HepG2 (cell line): ENCODE measurements around the gene CILP2. TPM values are rescaled to one million over a fixed set of nuclear protein-coding genes. Genes with fewer than 3 reads are reported as not detected.

Source experiments
- ATAC-seq: fragments of 200-7000 bp; cut with Tn5 transposase; 3 replicates; pipeline ENCODE4 v1.9.1; 2020; ENCODE audit warnings: mild to moderate bottlenecking, moderate library complexity
- BruUV-seq: library from RNA; stranded (reverse); fragments of 400-500 nt; replicated peaks from 2 replicates; lab custom pipeline; 2021; lab: Mats Ljungman, UMichigan
- CTCF ChIA-PET: fragments of 300-600 bp; formaldehyde crosslinking; extraction: SDS; loops from one replicate; lab custom pipeline; 2021; ENCODE audit warnings: low total read pairs, inconsistent platforms, low intra/inter-chr PET ratio; lab: Yijun Ruan, JAX
- POLR2A ChIA-PET: fragments of 350-600 bp; sonication (Branson Sonifier 250); formaldehyde crosslinking; loops from one replicate; lab custom pipeline; 2020; ENCODE audit warnings: antibody characterized with exemption, inconsistent platforms; lab: Yijun Ruan, JAX
- DNase-seq: peaks from one replicate; pipeline ENCODE4 v3.0.0-alpha.2; 2015; ENCODE audit warnings: low spot score
- FAIRE-seq: peaks from 3 replicates; lab custom pipeline; 2011; peaks lifted over from hg19 to GRCh38; lab: Jason Lieb, UNC
- H2AFZ ChIP-seq: one replicate; pipeline ENCODE4 v1.6.1; 2011; ENCODE audit warnings: low read length, inconsistent platforms
- H3K27ac ChIP-seq: fragments of 300-600 bp; 3 replicates; pipeline ENCODE4 v1.8.0; 2011; ENCODE audit warnings: mixed run types, mild to moderate bottlenecking, mixed read lengths, low read length, inconsistent platforms; ENCODE audit not compliant: insufficient read depth; ENCODE audit errors: extremely low read length
- H3K27me3 ChIP-seq, 2 experiments: fragments of 200-600 bp in 1 of 2; 2 replicates in 1 of 2; 3 replicates in 1 of 2; pipeline versions ENCODE4 v1.6.0 to v1.8.0; 2011; ENCODE audit warnings: low read length in 2 of 2, mild to moderate bottlenecking in 2 of 2, moderate library complexity in 2 of 2, inconsistent platforms in 1 of 2; ENCODE audit not compliant: insufficient read depth in 2 of 2, control insufficient read depth in 1 of 2
- H3K36me3 ChIP-seq, 2 experiments: fragments of 200-600 bp in 1 of 2; replicated peaks in 1 of 2; 2 replicates in 1 of 2; 3 replicates in 1 of 2; pipeline versions ENCODE4 v1.5.1 to v1.8.0; 2011; ENCODE audit warnings: low read length in 2 of 2, inconsistent platforms in 1 of 2; ENCODE audit not compliant: insufficient read depth in 2 of 2, control insufficient read depth in 1 of 2
- H3K4me1 ChIP-seq: 2 replicates; pipeline ENCODE4 v1.5.1; 2012; ENCODE audit warnings: low read length, inconsistent platforms; ENCODE audit not compliant: insufficient read depth
- H3K4me2 ChIP-seq: 2 replicates; pipeline ENCODE4 v1.6.0; 2011; ENCODE audit warnings: low read depth, low read length, inconsistent platforms
- H3K4me3 ChIP-seq, 3 experiments: fragments of 200-600 bp in 1 of 3; sonication (generic), shearing (Covaris generic) in 1 of 3; replicated peaks in 1 of 3; 2 replicates each; pipeline ENCODE4 v1.5.1; 2011 to 2016; ENCODE audit warnings: low read length in 3 of 3, inconsistent platforms in 2 of 3, low read depth in 2 of 3, mild to moderate bottlenecking in 2 of 3, control low read depth in 1 of 3, mixed read lengths in 1 of 3; ENCODE audit not compliant: insufficient read depth in 1 of 3
- H3K79me2 ChIP-seq: one replicate; pipeline ENCODE4 v1.6.1; 2011; ENCODE audit warnings: low read length, inconsistent platforms; ENCODE audit not compliant: insufficient read depth
- H3K9ac ChIP-seq: 2 replicates; pipeline ENCODE4 v1.6.0; 2011; ENCODE audit warnings: mild to moderate bottlenecking, low read depth, low read length, inconsistent platforms; ENCODE audit not compliant: insufficient read depth
- H3K9me3 ChIP-seq: 2 replicates; pipeline ENCODE4 v1.5.1; 2012; ENCODE audit warnings: mild to moderate bottlenecking, low read length
- H4K20me1 ChIP-seq: 2 replicates; pipeline ENCODE4 v1.6.0; 2011; ENCODE audit warnings: inconsistent platforms, mild to moderate bottlenecking, low read length, moderate library complexity; ENCODE audit not compliant: insufficient read depth
- BCL6 ChIP-seq: IDR thresholded peaks from 2 replicates; pipeline ENCODE4 v1.6.1; 2016; ENCODE audit warnings: missing genetic modification reagents, missing compliant biosample characterization
- CREM ChIP-seq, 2 experiments: sonication (generic) in 1 of 2; formaldehyde crosslinking in 1 of 2; IDR thresholded peaks; 2 replicates each; pipeline versions ENCODE4 v1.4.0 to v1.6.1; 2016 to 2020; ENCODE audit warnings: antibody characterized with exemption in 1 of 2, mild to moderate bottlenecking in 1 of 2, missing genetic modification reagents in 1 of 2
- FOSL2 ChIP-seq: sonication (generic); formaldehyde crosslinking; IDR thresholded peaks from 2 replicates; pipeline ENCODE4 v1.4.0; 2020; ENCODE audit warnings: missing genetic modification reagents
- NPAS2 ChIP-seq: sonication (generic); formaldehyde crosslinking; IDR thresholded peaks from 2 replicates; pipeline ENCODE4 v1.8.0; 2022; ENCODE audit warnings: mild to moderate bottlenecking, missing genetic modification reagents, borderline replicate concordance
- NR2F1 ChIP-seq, 2 experiments: fragments of 450-650 bp in 1 of 2; formaldehyde crosslinking in 1 of 2; IDR thresholded peaks; 2 replicates each; pipeline versions ENCODE4 v1.5.0 to v1.6.1; 2016 to 2020; ENCODE audit warnings: mild to moderate bottlenecking in 1 of 2, missing compliant biosample characterization in 1 of 2, missing genetic modification reagents in 1 of 2, moderate library complexity in 1 of 2
- POLR2AphosphoS5 ChIP-seq: IDR thresholded peaks from 2 replicates; pipeline ENCODE4 v1.6.1; 2012; ENCODE audit warnings: low read depth, low read length
- ZNF713 ChIP-seq: sonication (generic); formaldehyde crosslinking; IDR thresholded peaks from 2 replicates; pipeline ENCODE4 v1.4.0; 2020; ENCODE audit warnings: mild to moderate bottlenecking, missing genetic modification reagents
- ZNF724P ChIP-seq: sonication (generic); formaldehyde crosslinking; IDR thresholded peaks from 2 replicates; pipeline ENCODE4 v1.8.0; 2022; ENCODE audit warnings: missing genetic modification reagents, borderline replicate concordance
- WGBS: methylation state at CpG from one replicate; pipeline ENCODE4 v1.1.6; 2017; ENCODE audit warnings: low lambda C conversion rate; 5-methylcytosine and 5-hydroxymethylcytosine counted together
- in situ Hi-C: cut with HindIII; loops from 2 replicates; pipeline ENCODE4 v1.10.0; 2017; ENCODE audit warnings: low pct_unique_long_range_greater_than_20kb; ENCODE audit not compliant: extremely low pct_ligation_motif_present
- intact Hi-C: fragments of 100-400 bp; cut with micrococcal nuclease; formaldehyde crosslinking; loops from one replicate; pipeline ENCODE4 v1.10.0; 2022; ENCODE audit not compliant: unreplicated experiment
- polyA plus RNA-seq, 8 experiments: library from polyadenylated mRNA; depleted of rRNA in 3 of 8; stranded (reverse) in 7 of 8; unstranded in 1 of 8; fragments of >200 nt; fragmentation: Illumina TruSeq in 4 of 8; extraction: Trizol in 4 of 8; gene quantifications; 2 replicates each; pipeline versions ENCODE4 v1.2.1 to v1.2.3, GENCODE V29; 2011 to 2016; ENCODE audit warnings: low read depth in 4 of 8, missing spikeins in 1 of 8, mixed read lengths in 1 of 8; ENCODE audit not compliant: insufficient read depth in 1 of 8
- total RNA-seq, 5 experiments: library from RNA; depleted of rRNA; stranded (reverse); fragments of >200 nt; fragmentation: Illumina TruSeq; extraction: Trizol; gene quantifications; 2 replicates each; pipeline ENCODE4 v1.2.3, GENCODE V29; 2016; ENCODE audit warnings: low read depth in 1 of 5
- TF ChIP-seq, protein P1 (sequence below): sonication (generic); formaldehyde crosslinking; IDR thresholded peaks from 2 replicates; pipeline ENCODE4; 2020; ENCODE audit warnings: missing genetic modification reagents, mild to moderate bottlenecking, borderline replicate concordance
- TF ChIP-seq, protein P2 (sequence below): sonication (generic); formaldehyde crosslinking; IDR thresholded peaks from 2 replicates; pipeline ENCODE4 v1.4.0; 2020; ENCODE audit warnings: missing genetic modification reagents, mild to moderate bottlenecking, borderline replicate concordance
- TF ChIP-seq, protein P3 (sequence below): sonication (generic); formaldehyde crosslinking; IDR thresholded peaks from 2 replicates; pipeline ENCODE4 v1.4.0; 2020; ENCODE audit warnings: missing genetic modification reagents
- TF ChIP-seq, protein P4 (sequence below): sonication (generic); formaldehyde crosslinking; IDR thresholded peaks from 2 replicates; pipeline ENCODE4 v1.8.0; 2022; ENCODE audit warnings: missing genetic modification reagents, mild to moderate bottlenecking, inconsistent platforms, borderline replicate concordance
- TF ChIP-seq, protein P5 (sequence below): sonication (generic); formaldehyde crosslinking; IDR thresholded peaks from 2 replicates; pipeline ENCODE4 v1.4.0; 2020; ENCODE audit warnings: missing genetic modification reagents

Gene CILP2
- total and polyA plus RNA-seq, 2 of the 13 experiments (the other 11 are each of a cell fraction or from before 2014, with no cell fraction given), result 0.09 to 0.37 TPM

DNA sequence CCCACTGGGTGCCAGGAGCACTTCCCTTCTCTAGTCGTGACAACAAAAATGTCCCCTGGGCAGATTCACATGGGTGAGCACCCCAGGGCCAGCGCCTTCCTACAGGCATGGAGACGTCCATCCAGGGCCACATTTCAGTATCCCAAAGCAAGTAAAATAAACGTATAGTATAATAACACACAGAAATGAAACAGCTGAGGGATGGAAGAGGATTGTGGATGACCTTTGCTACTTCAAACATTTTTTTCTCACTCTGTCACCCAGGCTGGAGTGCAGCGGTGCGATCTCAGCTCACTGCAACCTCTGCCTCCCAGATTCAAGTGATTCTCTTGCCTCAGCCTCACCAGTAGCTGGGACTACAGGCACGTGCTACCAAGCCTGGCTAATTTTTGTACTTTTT is 28.2 kb downstream of the CILP2 start:
- H3K36me3 ChIP-seq, result no peaks in the 10 kb centered on the region
- WGBS, result 9% methylated on average over 7 of the region's 7 CpGs
- DNase-seq, result no peak
- no peak overlapping the region for H3K4me3 ChIP-seq
- H4K20me1 ChIP-seq, result no peaks in the 10 kb centered on the region
- in situ Hi-C loops (loop anchor here (25.0 kb wide), 1 partner anchor 996 kb away; the partner anchor contains the start of gene ZNF737), intact Hi-C loops (no loop called here)
- POLR2A ChIA-PET, result no interaction called here
- no peak overlapping the region for H3K4me2 ChIP-seq
- no peak overlapping the region for H3K27ac ChIP-seq
- H3K79me2 ChIP-seq, result no peaks in the 10 kb centered on the region
- no peaks in the 10 kb centered on the region for H3K9me3 ChIP-seq
- no TSS peak for BruUV-seq
- ATAC-seq, result peak; percentile 52
- FAIRE-seq, result no peak
- H3K4me1 ChIP-seq, result peaks cover 24% of the 10 kb centered on the region
- H2AFZ ChIP-seq, result no peak overlapping the region
- peaks cover 3% of the 10 kb centered on the region in 2 experiments; a peak in 2 of 5 replicates for H3K27me3 ChIP-seq
- CTCF ChIA-PET, result no interaction called here
- no peak overlapping the region for H3K9ac ChIP-seq
- TF ChIP-seq, protein P1, sequence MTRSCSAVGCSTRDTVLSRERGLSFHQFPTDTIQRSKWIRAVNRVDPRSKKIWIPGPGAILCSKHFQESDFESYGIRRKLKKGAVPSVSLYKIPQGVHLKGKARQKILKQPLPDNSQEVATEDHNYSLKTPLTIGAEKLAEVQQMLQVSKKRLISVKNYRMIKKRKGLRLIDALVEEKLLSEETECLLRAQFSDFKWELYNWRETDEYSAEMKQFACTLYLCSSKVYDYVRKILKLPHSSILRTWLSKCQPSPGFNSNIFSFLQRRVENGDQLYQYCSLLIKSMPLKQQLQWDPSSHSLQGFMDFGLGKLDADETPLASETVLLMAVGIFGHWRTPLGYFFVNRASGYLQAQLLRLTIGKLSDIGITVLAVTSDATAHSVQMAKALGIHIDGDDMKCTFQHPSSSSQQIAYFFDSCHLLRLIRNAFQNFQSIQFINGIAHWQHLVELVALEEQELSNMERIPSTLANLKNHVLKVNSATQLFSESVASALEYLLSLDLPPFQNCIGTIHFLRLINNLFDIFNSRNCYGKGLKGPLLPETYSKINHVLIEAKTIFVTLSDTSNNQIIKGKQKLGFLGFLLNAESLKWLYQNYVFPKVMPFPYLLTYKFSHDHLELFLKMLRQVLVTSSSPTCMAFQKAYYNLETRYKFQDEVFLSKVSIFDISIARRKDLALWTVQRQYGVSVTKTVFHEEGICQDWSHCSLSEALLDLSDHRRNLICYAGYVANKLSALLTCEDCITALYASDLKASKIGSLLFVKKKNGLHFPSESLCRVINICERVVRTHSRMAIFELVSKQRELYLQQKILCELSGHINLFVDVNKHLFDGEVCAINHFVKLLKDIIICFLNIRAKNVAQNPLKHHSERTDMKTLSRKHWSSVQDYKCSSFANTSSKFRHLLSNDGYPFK, result no peak
- TF ChIP-seq NR2F1 (CRISPR knock-in tag; IDR thresholded peaks at IDR 0.05), result 0 out of 4 replicates have a peak, but pooled peaks of 1 of the 2 experiments have one; percentile 25
- TF ChIP-seq BCL6, result no peak
- no peak for TF ChIP-seq POLR2AphosphoS5
- TF ChIP-seq ZNF724P (CRISPR knock-in tag), result no peak
- TF ChIP-seq, protein P2, sequence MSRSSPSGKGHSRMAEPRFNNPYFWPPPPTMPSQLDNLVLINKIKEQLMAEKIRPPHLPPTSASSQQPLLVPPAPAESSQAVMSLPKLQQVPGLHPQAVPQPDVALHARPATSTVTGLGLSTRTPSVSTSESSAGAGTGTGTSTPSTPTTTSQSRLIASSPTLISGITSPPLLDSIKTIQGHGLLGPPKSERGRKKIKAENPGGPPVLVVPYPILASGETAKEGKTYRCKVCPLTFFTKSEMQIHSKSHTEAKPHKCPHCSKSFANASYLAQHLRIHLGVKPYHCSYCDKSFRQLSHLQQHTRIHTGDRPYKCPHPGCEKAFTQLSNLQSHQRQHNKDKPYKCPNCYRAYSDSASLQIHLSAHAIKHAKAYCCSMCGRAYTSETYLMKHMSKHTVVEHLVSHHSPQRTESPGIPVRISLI (CRISPR knock-in tag), result peak; percentile 23; the same call in 1 of the 2 replicates
- no peak for TF ChIP-seq ZNF713 (CRISPR knock-in tag)
- no peak for TF ChIP-seq CREM (IDR thresholded peaks at IDR 0.05)
- TF ChIP-seq CREM (CRISPR knock-in tag; IDR thresholded peaks at IDR 0.05), result no peak
- TF ChIP-seq, protein P3, sequence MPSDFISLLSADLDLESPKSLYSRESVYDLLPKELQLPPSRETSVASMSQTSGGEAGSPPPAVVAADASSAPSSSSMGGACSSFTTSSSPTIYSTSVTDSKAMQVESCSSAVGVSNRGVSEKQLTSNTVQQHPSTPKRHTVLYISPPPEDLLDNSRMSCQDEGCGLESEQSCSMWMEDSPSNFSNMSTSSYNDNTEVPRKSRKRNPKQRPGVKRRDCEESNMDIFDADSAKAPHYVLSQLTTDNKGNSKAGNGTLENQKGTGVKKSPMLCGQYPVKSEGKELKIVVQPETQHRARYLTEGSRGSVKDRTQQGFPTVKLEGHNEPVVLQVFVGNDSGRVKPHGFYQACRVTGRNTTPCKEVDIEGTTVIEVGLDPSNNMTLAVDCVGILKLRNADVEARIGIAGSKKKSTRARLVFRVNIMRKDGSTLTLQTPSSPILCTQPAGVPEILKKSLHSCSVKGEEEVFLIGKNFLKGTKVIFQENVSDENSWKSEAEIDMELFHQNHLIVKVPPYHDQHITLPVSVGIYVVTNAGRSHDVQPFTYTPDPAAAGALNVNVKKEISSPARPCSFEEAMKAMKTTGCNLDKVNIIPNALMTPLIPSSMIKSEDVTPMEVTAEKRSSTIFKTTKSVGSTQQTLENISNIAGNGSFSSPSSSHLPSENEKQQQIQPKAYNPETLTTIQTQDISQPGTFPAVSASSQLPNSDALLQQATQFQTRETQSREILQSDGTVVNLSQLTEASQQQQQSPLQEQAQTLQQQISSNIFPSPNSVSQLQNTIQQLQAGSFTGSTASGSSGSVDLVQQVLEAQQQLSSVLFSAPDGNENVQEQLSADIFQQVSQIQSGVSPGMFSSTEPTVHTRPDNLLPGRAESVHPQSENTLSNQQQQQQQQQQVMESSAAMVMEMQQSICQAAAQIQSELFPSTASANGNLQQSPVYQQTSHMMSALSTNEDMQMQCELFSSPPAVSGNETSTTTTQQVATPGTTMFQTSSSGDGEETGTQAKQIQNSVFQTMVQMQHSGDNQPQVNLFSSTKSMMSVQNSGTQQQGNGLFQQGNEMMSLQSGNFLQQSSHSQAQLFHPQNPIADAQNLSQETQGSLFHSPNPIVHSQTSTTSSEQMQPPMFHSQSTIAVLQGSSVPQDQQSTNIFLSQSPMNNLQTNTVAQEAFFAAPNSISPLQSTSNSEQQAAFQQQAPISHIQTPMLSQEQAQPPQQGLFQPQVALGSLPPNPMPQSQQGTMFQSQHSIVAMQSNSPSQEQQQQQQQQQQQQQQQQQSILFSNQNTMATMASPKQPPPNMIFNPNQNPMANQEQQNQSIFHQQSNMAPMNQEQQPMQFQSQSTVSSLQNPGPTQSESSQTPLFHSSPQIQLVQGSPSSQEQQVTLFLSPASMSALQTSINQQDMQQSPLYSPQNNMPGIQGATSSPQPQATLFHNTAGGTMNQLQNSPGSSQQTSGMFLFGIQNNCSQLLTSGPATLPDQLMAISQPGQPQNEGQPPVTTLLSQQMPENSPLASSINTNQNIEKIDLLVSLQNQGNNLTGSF (CRISPR knock-in tag), result no peak
- TF ChIP-seq, protein P4, sequence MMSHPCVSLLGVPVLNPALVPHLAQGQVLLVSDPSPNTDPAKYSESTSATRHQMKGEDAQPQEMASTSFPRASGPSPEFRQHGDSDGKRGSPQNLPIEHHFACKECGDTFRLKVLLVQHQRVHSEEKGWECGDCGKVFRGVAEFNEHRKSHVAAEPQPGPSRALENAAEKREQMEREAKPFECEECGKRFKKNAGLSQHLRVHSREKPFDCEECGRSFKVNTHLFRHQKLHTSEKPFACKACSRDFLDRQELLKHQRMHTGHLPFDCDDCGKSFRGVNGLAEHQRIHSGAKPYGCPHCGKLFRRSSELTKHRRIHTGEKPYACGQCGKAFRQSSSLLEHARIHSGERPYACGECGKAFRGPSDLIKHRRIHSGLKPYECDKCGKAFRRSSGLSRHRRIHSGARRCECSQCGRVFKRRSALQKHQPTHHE (CRISPR knock-in tag), result no peak
- TF ChIP-seq NPAS2, result no peak
- TF ChIP-seq FOSL2 (CRISPR knock-in tag), result 0 out of 2 replicates have a peak, but pooled peaks have one; percentile 11
- TF ChIP-seq, protein P5, sequence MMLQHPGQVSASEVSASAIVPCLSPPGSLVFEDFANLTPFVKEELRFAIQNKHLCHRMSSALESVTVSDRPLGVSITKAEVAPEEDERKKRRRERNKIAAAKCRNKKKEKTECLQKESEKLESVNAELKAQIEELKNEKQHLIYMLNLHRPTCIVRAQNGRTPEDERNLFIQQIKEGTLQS, result 0 out of 2 replicates have a peak, but pooled peaks have one; percentile 24
